Ureter (tissue), 1 donor: ENCODE results near the gene HMGCL. TPM values are rescaled to one million over a fixed set of nuclear protein-coding genes. Genes with fewer than 3 reads are reported as not detected.
"Not testable (repeated sequence)": the region's sequence is repeated elsewhere in the genome, so short reads cannot be mapped to it uniquely, and the experiment has no call there.

Experiments used
- DNase-seq: peaks from one replicate; pipeline ENCODE4 v3.0.0-alpha.2; 2020; ENCODE audit warnings: low spot score
- total RNA-seq: library from RNA; stranded (reverse); gene quantifications from one replicate; pipeline ENCODE4 v1.2.4, GENCODE V29; 2023
- donor health status: DM: yes; HTN: yes; CAD: no.

HMGCL gene
- 54.1 TPM for total RNA-seq

DNA sequence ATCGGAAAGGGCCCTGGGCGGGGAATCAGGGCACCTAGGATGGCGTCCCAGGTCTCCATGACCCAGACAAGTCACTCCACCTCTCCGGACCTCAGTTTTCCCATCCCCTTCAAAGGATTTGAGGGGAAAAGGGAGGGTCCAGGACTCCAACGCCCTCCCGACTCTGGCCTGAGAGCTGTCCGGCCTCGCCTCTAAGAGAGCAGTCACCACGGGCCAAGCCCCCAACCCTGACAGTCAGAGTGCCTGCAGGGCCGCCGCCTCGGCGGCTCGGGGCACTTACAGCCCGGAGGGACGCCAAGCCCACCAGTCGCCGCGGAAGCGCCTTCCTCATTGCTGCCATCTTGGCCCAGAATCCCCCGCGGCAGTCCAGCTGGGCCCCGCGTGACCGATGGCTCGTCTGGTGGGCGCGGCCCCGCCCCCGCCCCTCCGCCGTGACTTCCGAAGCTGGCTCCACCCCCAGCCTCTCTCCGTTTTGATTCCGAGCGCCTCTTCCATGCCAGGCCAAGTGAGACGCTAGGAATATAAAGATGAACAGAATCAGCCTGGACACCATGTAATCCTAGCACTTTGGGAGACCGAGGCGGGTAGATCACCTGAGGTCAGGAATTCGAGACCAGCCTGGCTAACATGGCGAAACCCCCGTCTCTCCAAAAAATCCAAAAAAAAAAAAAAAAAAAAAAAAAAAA is at the start of gene HMGCL:
HMGCL (minus strand) TSS at position 354 of the 686 bp plus-strand sequence; CDS start at position 340, 14 bp downstream.
- peak; percentile 92 for DNase-seq

DNA sequence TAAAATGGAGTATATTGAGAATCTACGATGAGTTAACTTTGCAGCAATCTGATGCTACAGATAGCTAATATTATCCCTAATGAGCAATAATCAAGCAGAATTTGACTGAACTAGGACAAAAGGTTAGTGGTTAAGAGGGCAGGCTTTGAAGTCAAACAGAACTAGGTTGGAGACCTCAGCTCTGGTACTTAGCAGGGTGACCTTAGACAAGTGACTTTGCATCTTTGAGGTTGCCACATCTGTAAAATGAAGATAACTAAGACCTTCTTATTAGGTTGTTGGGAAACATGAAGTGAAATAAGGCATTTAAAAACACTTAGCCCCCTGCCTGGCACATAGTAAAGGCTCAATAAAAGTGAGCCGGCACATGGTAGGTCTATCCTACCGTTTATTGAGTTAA is 47.2 kb upstream of the HMGCL start:
- DNase-seq: no peak

DNA sequence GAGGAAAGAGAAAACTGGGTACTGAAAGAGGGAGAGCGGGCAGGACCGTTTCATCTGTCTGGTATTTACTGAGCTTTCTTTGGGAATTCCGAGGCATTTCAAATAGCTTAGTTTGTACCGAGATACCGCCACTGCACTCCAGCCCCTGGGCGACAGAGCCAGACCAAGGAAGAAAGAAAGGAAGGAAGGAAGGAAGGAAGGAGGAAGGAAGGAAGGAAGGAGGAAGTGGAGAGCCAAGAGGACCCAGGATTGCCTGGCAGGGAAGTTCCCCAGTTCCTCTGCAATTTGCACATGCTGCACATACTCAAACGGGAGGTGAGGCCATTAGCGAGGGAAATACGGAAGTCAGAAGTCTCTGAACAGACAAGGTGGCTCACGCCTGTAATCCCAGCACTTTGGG is 43.8 kb upstream of the HMGCL start:
- no peak for DNase-seq

DNA sequence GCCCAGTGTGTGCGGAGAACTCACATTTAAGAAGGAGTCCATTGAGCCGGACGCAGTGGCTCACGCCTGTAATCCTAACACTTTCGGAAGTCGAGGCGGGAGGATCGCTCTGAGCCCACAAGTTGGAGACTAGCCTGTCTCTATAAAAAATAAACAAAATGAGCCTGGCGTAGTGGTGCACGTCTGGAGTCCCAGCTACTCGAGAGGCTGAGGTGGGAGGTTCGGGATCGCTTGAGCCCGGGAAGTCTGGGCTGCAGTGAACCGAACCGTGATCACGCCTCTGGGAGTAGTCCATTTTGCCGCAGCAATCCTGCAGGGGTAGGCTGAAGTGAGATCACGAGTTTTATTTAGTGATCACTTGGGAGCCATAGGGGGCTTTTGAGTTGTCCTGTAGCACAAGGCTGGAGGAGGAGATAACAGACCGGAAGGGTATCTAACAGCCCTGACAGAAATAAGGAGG is 43.4 kb upstream of the HMGCL start:
- no peak for DNase-seq

DNA sequence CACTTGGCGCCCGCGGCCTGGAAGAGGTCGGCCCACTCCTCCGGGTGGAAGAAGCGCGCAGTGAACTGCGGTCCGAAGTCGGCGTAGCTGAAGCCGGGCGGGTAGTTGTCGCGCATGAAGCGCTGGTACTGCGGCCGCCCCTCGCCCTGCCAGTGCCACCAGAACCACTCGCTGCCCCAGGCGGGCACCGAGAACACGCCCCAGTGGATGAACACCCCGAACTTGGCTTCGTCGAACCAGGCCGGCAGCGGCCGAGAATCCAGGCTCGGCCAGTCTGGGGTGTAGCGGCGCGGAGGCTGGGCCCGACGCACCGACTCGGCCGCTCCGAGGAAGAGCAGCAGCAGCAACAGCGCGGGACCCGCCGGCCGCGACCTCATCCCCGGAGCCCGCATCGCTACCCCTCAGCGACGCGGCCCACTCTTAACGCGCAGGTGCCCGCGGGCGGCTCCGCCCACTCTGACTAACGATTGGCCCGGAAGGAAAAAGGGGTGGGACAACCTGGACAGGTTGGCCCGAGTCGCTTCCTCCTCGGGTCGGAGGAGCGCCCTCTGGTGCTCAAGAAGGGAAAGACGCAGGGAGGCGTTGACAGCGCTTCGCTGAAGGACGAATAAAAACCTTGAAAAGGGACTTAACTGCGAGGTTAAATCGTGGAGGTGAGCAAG is 42.8 kb upstream of the HMGCL start, which contains the start of gene FUCA1:
FUCA1 (minus strand) TSS at position 396 of the 662 bp plus-strand sequence; CDS start at position 392, 4 bp downstream.
- peak; percentile 96 for DNase-seq

GRCh38 chr1:23867542-23867894 is 42.3 kb upstream of the HMGCL start:
- no peak for DNase-seq

GRCh38 chr1:23865543-23865930 is 40.3 kb upstream of the HMGCL start:
- peak; percentile 76 for DNase-seq

DNA sequence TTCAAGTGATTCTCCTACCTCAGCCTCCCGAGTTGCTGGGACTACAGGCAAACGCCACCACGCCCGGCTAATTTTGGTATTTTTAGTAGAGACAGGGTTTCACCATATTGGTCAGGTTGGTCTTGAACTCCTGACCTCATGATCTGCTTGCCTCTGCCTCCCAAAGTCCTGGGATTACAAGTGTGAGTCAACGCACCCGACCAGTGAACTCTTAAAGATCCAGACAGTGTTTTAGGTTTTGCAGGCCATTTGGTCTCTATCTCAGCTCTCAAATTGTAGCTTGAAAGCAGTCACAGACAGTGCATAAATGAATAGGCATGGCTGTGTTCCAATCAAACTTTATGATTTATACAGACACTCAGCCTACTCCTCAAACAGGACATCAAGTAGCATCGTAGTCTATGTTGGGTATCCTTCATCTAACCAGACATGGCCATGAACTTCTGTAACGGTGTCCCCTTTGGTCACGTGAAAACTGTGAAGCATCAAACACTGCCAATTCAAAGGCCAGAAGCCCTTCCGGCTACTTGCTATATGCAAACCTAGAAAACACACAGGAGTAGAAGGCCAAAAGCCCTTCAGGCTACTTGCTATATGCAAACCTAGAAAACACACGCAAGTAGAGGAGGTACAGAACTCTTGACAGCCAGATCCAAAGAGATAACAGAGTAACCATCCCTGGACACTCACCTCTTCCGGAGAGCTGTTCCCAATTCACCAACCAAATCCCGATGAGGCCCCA is 39.7 kb upstream of the HMGCL start:
- no peak for DNase-seq

GRCh38 chr1:23862640-23863039 is 37.4 kb upstream of the HMGCL start:
- no peak for DNase-seq

DNA sequence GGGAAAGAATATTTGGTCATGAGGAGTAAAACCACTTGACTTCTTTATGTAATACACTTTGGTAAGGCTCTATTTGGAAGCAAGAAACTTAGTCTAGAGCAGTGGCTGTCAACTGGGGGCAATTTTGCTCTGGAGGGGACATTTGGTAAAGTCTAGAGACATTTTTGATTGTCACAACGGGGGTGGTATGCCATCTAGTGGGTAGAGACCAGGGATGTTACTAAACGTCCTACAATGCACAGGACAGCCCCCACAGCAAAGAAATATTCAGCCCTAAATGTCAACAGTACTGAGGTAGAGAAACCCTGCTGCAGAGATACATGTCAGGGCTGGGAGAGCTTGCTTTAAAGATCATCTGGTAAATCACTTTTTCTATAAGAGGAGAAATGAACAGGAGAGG is 29.3 kb upstream of the HMGCL start:
- DNase-seq: no peak

DNA sequence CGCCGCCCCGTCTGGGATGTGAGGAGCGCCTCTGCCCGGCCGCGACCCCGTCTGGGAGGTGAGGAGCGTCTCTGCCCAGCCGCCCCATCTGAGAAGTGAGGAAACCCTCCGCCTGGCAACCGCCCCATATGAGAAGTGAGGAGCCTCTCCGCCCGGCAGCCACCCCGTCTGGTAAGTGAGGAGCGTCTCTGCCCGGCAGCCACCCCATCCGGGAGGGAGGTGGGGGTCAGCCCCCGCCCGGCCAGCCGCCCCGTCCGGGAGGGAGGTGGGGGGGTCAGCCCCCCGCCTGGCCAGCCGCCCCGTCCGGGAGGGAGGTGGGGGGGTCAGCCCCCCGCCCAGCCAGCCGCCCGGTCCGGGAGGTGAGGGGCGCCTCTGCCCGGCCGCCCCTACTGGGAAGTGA is 27.9 kb upstream of the HMGCL start:
- not testable (repeated sequence) for DNase-seq

DNA sequence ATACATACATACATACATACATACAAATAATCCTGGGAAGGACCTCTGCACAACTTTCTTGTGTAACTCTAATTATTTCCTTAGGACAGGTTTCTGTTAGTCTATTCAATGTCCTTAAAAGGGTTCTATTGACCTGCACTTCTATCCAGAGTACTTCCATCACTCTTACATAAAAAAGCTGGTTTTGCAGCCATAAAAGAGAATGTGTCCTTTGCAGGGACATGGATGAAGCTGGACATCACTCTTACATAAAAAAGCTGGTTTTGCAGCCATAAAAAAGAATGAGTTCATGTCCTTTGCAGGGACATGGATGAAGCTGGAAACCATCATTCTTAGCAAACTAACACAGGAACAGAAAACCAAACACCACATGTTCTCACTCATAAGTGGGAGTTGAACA is 26.2 kb upstream of the HMGCL start:
- DNase-seq: not testable (repeated sequence)

DNA sequence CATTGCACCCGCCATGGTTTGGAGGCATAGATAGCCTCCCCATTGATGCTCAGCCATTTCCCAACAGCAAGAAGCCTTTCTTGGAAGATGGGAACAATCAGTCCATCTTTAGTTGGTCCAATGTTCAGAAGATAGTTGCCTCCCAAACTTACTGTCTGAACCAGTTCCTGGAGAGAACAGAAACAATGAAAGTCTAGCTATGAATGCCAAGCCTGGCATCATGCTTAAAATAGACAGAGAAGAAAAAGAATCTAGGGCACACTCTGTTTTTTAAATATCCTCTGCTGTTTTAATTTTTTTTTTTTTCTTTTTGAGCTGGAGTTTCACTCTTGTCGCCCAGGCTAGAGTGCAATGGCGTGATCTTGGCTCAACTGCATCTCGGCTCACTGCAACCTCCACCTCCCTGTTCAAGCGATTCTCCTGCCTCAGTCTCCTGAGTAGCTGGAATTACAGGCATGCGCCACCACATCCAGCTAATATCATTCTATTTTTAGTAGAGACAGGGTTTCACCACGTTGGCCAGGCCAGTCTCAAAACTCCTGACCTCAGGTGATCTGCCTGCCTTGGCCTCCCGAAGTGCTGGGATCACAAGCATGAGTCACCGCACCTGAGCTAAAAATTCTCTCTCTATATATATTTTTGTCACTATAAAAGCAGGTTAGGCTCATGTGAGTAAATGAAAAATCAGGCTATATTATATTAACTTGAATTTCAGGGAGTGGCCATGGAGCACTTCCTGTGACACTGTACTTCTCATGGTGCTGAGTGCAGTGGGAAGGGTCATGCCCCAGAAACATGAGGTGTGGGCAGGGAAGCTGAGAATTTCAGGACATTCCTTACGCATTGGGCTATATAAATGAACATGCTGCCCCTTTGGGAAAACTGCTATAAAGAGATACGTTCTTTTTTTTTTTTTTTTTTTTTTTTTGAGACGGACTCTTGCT is 23.7 kb upstream of the HMGCL start:
- DNase-seq: no peak

DNA sequence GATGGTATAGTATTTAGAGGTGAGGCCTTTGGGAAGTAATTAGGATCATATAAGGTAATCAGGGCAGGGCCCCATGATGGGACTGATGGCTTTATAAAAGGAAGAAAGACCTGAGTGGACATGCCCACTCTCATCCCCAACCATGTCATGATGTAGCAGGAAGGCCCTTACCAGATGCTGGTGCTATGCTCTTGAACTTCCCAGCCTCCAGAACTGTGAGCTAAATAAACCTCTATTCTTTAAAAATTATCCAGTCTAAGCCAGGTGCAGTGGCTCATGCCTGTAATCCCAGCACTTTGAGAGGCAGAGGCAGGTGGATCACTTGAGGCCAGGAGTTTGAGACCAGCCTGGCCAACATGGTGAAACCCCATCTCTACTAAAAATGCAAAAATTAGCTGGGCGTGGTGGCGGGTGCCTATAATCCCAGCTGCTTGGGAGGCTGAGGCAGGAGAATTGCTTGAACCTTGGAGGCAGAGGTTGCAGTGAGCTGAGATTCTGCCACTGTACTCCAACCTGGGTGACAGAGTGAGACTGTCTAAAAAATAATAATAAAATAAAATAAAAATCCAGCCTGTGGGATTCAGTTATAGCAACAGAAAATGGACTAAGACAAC is 22.4 kb upstream of the HMGCL start:
- DNase-seq: not testable (repeated sequence)

- no peak for DNase-seq
These were observed 19.9 kb upstream of the HMGCL start for GRCh38 chr1:23845163-23845562.

- DNase-seq: no peak
These were observed 18.4 kb upstream of the HMGCL start for GRCh38 chr1:23843644-23844043.

DNA sequence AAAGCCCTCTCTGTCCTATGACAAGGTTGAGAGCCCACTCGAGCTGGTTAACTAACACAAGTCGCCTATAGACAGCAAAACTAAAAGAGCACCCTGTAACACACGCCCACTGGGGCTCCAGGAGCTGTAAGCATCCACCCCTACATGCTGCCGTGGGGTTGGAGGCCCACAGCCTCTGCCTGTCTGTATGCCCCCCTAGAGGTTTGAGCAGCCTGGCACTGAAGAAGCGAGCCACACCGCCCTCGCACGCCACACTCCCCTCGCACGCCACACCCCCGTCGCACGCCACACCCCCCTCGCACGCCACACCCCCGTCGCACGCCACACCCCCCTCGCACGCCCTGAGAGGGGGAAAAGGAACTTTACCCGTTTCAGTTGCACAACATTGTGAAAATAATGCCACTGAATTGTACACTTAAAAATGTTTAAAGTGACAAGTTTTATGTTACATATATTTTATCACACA is 13.2 kb upstream of the HMGCL start:
- peak; percentile 75 for DNase-seq

GRCh38 chr1:23837908-23838307 is 12.7 kb upstream of the HMGCL start:
- no peak for DNase-seq

- no peak for DNase-seq
These were observed 10.8 kb upstream of the HMGCL start for GRCh38 chr1:23836037-23836436.

GRCh38 chr1:23834156-23834555 is 8.9 kb upstream of the HMGCL start:
- not testable (repeated sequence) for DNase-seq

GRCh38 chr1:23827717-23828116 is 2.5 kb upstream of the HMGCL start:
- DNase-seq: no peak
